Sciatic nerve (tissue), 2 donors: ENCODE data around the gene EBPL. TPM values are rescaled to one million over a fixed set of nuclear protein-coding genes. Genes with fewer than 3 reads are reported as not detected.
"Not testable (repeated sequence)": the region's sequence is repeated elsewhere in the genome, so short reads cannot be mapped to it uniquely, and the experiment has no call there.

Experiments
- ATAC-seq: fragments of 200-7000 bp; cut with Tn5 transposase; one replicate; pipeline ENCODE4 v1.9.1; 2020; ENCODE audit warnings: mild to moderate bottlenecking, moderate library complexity
- DNase-seq: peaks from one replicate; pipeline ENCODE4 v3.0.0-alpha.2; 2020; ENCODE audit warnings: low spot score
- intact Hi-C: fragments of 100-400 bp; cut with DNase I; formaldehyde crosslinking; loops from one replicate; pipeline ENCODE4 v1.14.2; 2022
- total RNA-seq: library from RNA; stranded (reverse); fragmentation: NEBNext Ultra II Directional; extraction: Animal tissue kit (Norgen Biotek cat#: 25700); gene quantifications from one replicate; pipeline ENCODE4 v1.2.1, GENCODE V29; 2021
- donor health status: DM: no; HTN: no; CAD: no.
- donor health status: DM: no; HTN: no; CAD: no.

Gene EBPL
- 38.9 TPM for total RNA-seq

DNA sequence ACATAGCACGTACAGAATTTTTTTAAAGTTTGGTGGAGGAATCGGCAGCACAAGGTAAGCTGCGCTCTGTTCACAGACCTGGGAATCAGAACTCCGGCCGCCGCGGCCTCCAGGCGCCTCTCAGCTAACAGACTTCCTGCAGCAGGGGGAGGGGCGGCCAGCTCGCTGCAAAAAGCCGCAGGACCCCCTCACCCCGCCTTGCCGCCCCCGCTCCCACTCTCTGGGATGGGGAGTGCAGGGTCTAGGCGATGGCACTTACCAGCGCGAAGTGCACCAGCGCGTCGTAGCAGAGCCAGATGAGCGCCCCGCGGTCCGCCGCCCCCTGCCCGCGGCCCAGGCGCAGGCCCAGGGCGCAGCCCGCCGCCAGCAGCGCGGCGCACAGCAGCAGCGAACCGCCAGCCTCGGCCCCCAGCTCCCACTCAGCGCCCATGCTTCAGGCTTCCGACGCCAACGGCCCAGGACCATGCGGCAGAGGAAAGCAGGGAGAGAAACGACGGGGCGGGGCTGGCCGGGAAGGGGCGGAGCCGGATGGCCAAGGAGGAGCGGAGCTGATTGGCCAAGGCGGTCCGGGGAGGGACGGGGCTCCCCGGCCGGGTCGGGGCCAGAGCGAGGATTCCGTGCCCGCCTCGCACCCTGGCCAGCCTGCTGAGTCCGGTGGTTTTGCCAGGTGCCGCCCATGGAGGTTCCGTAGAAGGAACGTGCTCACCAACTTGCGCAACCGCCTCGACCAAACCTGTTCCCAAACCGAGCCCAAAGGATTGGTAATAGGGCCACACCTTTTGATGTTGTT, at the start of gene EBPL:
Gene EBPL, minus strand, starts transcription at position 492 of the 790 bp plus-strand sequence. Its CDS starts 62 bp downstream, at position 430.
- peak; percentile 98 for DNase-seq
- intact Hi-C loops, result no loop called here

DNA sequence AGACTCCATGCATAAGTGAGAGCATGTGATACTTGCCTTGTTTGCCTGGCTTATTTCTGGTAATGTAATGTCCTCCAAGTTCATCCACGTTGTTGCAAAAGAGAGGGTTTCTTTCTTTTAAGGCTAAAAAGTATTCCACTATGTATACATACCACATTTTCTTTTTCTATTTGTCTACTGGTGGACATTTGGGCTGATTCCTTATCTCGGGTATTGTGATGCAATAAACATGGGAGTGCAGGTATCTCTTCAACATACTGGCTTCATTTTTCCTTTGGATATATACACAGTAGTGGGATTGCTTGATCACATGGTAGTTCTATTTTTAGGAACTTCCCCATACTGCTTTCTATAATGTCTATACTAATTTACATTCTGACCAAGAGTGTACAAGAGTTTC, 49.6 kb upstream of the EBPL start:
- ATAC-seq, result no peak

More for the DNA sequence above, at the start of gene EBPL:
- peak; percentile 99 for ATAC-seq

DNA sequence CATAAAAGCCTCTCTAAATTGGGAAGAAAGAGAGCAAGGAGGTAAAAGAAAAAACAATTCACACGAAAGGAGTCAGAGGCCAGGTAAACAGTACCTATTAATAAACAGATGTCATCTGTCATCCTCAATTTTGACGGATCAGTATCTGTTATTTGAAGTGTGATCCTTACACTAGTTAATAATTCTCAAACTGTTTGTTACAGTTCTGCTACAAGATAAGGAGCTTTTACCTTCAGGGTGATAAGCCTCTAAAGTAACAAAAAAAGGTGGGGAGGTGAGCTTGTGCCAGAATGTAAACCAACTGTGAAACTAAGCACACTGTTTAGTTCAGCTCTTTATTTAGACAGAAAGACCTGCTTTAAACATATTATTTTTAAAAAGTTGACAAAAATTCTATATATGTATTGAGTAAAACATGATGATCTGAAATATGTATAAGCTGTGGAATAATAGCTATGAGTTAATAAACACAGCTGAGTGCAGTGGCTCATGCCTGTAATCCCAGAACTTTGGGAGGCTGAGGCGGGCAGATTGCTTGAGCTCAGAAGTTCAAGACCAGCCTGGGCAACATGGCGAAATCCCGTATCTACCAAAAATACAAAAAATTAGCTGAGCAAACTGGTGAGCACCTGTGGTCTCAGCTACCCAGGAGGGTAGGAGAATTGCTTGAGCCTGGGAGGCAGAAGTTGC, 48.4 kb upstream of the EBPL start:
- ATAC-seq (no peak), DNase-seq (no peak)
- intact Hi-C loops, result no loop called here

More for the DNA sequence above, 49.6 kb upstream of the EBPL start:
- intact Hi-C loops, result no loop called here
- no peak for DNase-seq

DNA sequence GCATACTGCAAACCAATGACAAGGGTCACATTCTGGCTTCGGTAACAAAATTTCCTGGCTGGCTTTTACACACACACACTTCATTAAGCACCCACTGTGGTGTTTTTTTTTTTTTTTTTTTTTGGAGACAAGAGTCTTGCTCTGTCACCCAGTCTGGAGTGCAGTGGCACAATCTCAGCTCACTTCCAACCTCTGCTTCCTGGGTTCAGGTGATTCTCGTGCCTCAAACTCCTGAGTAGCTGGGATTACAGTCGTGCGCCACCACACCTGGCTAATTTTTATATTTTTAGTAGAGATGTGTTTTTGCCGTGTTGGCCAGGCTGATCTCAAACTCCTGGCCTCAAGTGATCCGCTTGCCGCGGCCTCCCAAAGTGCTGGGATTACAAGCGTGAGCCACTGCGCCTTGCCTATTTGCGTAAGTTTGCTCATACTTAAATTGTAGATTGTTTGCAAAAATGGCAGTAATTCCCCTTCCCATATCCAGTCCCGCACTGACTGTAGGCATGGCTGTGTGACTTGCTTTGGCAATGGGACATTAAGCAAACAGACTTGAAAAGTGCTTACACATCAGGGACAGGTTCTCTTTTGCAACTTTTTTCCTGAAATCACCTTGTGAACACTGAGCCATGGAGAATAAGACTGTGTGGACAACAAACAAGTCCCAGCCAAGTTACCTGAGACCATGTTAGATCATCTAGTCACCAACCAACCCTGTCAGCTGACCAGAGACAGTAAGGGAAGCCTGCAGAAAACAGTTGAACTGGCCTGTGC, 42.1 kb upstream of the EBPL start:
- DNase-seq (no peak), ATAC-seq (no peak)
- intact Hi-C loops, result no loop called here

DNA sequence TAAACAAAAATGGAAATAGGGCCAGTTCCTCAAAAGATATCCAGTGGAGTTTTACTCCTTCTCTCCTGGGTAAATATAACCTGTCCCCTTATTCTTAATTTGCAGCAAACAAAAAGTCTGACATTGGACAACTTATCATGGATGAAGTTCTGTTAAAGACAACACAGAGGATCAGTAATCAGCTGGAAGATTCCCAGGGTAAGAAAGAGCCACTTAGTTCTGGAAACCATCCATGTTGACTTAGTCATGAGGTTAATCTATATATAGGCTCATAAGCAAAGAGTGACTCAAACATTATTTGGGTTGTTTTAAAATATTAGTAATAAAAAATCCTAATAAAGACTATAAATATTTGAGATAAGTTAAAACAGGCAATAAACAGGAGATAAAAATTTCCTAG, 40.5 kb upstream of the EBPL start:
- intact Hi-C loops, result no loop called here
- no peak for ATAC-seq
- DNase-seq, result no peak

DNA sequence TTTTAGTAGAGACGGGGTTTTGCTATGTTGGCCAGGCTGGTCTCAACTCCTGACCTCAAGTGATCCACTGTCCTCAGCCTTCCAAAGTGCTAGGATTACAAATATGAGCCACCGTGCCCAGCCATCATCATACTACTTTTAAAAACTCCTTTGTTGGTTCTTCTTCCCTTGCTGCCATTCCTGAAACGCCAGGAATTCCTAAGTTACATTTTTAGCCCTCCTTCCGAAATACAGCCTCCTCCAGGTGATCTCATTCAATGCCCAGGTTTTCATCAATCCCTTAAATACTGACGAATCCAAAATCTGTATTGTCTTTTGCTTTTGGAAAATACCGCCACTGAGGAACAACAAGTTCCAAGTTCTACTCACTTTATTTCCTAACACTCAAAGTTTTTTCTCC, 25.3 kb upstream of the EBPL start:
- ATAC-seq (no peak), DNase-seq (no peak)
- intact Hi-C loops, result no loop called here

DNA sequence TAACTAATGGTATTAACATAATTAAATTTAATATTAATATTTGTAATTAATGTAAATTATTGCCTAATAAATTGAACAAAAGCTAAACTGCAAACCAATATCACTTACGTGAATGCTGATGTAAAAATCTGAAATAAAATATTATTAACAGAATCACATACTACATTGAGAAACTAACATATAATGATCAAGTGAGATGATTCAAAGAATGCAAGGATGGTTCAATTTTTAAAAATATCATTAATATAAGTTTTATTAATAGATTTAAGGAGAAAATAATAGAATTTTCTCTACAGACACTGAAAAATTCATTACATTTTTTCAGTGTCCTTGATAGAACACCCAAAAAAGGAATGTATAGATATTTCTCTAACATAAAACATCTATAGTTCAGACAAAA, 23.5 kb upstream of the EBPL start:
- ATAC-seq (no peak), DNase-seq (no peak)
- intact Hi-C loops, result no loop called here

DNA sequence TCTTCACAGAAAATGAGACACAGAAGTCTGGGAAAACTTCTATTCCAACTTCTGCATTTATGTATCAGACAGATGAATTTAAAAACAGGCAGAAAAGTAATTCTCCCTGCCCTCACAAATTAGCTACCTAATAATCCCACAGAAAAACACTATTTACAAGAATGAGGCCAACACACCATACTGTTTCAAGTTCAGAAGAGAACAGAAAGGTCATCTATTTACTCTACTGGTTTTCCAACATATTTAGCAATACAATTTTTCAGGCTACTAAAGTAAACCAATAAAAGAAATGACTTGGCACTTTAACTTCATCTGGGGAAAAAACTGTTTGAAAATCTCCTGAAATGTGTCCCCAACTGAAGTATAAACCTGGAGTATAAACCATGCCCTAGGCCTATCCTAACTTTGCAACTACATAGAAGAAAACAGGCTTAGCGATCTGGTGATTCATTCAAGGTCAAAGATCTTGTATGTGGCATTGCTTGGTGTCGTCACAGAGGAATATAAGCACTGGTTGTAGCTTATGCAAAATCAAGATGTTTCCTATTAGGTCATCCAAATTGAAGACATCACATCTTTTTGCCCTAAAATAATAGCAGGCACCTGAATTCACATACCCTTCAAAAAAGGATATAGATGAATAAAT, 20.1 kb upstream of the EBPL start:
- ATAC-seq, result no peak
- intact Hi-C loops, result no loop called here
- no peak for DNase-seq

DNA sequence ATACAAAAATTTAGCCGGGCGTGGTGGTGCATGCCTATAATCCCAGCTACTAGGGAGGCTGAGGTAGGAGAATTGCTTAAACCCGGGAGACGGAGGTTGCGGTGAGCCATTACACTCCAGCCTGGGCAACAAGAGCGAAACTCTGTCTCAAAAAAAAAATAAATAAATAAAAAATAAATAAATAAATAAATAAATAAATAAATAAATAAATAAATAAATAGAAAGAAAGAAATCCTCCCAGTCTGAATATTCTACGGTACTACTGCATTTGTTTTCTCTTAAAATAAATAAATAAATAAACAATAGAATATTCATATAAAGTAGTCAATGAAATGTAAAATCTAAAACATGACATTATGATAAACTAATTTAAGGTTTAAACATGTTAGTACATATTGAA, 13.0 kb upstream of the EBPL start:
- DNase-seq, ATAC-seq, intact Hi-C loops: not testable (repeated sequence)

DNA sequence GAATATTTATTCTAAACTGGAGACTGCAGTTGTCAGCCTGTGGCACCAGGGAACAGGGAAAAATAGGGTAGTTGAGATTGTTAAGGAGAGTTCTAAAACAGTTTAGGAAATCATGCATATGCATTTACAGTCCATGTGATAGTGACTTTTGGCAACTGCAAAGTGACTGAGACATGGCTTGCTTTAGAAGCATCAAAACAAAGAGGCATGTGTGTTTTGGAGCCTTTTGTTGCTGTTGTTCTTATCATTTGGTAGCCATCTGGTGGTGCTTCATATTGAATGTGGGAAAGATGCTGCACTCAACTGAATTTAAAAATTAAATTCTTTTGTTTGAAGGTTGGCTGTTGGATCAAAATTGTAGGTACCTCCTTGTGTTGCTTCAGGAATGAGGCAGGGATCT, 10.2 kb upstream of the EBPL start:
- no peak for ATAC-seq
- no peak for DNase-seq
- intact Hi-C loops, result no loop called here

DNA sequence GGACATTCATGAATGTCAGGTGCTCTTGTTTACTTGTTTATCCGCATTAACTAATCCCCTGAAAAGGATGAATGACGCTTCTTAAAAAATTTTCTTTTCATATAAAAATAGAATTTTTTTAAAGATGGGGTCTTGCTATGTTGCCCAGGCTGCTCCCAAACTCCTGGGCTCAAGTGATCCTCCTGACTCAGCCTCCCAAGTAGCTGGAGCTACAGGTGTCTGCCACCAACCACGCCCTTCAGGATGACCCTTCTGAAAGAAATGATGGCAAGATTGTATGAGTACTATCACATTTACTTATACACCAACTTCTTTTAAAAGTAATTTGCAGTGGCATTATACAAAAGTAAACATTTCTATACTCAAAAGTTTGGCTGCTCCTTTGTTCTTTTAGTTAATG, 6.2 kb upstream of the EBPL start:
- intact Hi-C loops, result no loop called here
- ATAC-seq (no peak), DNase-seq (no peak)

DNA sequence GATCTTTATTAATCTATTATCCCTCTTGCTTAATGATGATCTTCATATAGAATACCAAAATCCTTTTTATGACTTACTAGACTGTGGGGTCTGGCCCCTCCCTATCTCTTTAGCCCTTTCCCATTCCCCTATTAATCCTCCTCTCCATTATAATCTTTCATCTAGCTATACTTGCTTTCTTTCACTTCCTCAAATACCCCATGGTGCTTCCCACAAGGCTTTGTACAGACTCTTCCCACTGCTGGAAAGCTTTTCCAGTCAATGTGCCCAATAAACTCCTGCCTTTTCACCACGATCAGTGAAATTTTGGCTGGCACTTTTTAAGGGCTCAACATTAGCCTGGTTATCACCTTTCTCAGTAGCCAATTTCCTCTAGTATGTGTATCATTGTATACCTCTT, 3.2 kb upstream of the EBPL start:
- DNase-seq (no peak), ATAC-seq (no peak)
- intact Hi-C loops, result no loop called here

DNA sequence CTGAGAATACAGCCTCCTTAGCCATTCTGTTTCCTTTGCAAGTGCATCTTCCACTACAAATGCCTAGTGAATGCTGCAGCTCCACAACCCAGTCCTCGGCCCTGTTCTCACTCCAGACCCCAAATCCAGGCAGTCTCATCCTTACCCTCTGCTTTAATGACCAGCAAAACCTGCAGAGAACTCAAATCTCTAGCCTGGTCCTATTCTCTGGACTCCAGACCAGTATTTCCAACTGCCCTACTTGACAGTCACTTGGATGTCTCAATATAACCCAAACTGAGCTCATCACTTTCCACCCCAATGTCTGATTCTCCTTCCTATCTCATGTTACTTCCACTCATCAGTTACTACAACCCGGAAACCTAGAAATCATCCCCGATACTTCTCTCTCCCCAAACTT, 2.6 kb upstream of the EBPL start:
- intact Hi-C loops, result no loop called here
- DNase-seq (no peak), ATAC-seq (no peak)

DNA sequence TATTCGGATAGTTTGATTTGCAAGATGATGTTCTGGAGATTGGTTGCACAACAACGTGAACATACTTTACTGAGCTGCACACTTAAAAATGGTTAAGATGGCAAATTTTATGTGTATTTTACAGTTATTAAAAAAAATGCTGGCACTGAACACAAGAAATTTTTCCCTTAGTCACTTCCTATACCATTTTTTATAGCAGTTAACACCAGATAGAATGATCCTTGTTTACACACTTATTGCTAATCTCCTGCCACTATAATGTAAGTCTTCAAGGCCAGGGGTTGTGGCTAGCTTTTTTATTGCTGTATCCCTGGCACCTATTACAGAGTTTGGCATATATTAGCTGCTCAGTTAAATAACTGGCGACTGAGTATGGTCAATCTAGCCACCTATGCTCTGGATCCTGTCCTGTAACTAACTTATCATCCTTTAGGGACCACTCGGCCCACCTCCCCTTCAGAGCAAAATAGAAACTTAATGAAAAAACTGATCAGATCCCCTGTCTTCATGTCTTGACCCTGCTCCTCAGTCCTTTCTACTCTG, 2.0 kb upstream of the EBPL start:
- no peak for DNase-seq
- intact Hi-C loops, result no loop called here
- ATAC-seq, result no peak

DNA sequence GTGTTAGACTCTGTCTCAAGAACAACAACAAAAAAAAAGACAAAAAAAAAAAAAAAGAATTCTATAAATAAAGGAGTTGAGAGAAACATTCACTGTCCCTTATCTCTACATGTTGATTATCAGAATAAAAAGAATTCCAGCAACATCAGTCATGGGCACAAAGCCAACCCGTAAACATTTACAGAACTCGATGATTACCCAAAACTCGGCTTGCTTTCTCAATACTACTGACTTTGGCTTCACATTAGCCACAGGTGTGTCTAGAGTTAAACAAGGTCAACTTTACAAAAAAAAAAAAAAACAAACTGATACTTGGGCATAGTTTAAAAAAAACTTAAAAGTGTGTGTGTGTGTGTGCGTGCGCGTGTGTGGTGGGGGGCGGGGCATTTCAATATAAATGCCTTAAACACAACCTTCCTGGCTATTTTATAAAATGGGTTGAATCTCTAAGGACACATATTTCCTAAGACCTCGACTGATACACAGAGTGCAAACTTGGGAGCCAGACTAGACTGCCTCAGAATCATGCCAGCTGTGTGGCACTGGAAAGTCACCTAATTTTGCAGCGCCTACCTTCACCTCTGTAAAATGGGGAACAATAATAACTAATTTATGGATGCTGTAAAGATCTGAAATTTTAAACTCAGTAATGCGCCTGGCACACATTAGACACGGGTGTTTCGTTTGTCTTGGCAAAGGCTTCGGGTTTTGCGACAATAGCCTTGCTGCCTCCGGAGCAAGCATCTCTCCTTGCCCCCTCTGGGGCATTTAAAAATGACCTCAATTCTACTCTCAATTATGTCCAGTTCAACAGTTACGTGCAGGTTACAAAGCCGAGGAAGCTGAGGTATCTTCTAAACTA, 922 bp downstream of the EBPL start:
- DNase-seq, result no peak
- no peak for ATAC-seq
- intact Hi-C loops, result no loop called here

DNA sequence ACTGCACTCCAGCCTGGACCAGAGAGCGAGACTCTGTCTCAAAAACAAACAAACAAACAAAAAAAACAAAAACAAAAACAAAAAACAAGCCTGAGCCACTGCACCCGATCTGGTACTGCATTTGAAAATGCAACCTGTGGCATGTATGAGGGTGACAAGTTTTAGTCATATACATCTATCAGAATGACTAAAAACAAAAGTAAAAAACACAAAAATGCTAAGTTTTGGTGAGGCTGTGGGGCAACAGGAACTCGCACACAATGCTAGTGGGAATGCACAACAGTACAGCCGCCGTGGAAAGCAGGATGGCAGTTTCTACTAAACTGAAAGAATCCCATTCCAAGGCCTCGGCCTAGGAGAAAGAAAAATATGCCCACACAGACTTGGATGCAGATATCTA, 7.8 kb downstream of the EBPL start:
- intact Hi-C loops, result no loop called here
- DNase-seq (no peak), ATAC-seq (no peak)

DNA sequence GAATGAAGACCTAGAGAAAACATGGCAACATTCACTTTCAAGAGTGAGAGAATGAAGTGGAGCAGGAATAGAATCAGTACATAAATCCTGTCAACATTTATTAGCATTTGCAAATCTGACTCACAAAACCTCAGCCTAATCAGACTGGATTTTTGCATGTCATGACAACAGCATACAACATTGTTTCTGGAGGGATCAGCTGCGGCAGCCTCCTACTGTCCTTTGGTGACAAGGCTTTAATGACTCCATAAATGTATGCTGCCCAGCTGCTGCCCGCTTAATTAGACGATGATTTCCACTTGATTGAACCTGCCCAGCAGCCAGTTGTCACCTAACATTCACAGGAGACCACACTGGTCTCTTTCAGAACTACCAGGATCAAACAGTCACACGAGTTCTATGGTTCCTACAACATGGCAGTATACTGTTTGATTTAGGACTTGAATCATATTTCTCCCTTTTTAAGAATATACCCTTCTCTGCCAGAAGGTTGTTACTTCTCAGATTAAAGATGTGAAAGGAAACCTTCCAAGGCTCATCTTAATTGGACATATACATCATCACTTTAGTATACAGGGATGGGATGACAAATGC, 9.3 kb downstream of the EBPL start:
- ATAC-seq (no peak), DNase-seq (no peak)
- intact Hi-C loops, result no loop called here

DNA sequence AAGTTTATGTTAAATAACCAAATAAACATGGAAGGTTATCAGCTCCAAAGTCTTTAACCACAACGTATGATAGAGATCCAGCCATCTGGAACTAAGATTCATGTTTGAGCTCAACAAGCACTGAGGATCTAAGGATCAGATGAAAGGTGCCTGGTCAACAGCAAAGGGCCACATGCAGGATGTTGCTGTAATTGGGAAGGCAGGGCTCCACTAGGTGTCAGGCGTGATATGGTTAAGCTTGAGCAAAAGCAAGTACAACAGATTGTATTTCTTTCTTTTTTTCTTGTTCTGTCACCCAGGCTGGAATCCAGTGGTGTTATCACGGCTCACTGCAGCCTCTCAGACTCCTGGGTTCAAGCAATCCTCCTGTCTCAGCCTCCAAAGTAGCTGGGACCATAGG, 12.0 kb downstream of the EBPL start:
- ATAC-seq (no peak), DNase-seq (no peak)
- intact Hi-C loops, result no loop called here
